ENCODE data around the gene AP3B1. TPM values are rescaled to one million over a fixed set of nuclear protein-coding genes. Genes with fewer than 3 reads are reported as not detected.

The AP3B1 gene
- polyA plus RNA-seq, 1 of the 3 experiments (the other 2 are of a cell fraction) = 18.0 TPM

DNA sequence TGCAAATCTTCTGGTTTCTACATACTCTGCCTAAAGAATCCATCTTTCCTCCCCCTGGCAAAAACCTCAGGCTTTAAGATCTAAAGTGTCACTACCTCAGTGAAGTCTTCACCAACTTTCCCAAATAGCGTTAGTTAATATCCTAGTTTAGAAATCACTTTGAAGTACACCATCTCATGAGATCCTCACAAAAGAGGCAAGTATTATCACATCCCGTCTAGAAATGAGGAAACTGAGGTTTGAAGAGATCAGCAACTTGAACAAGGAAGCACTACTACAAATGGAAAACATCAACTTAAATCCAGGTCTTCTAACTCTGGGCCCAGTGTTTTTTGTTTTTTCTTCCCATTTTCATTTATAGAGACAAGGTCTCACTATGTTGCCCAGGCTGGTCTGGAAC lies 4.6 kb downstream of the AP3B1 start:
- no peaks in the 10 kb centered on the region for H3K9me2 ChIP-seq
- H3K4me1 ChIP-seq (ENCODE audit: control insufficient read depth in 1 of 2, insufficient read depth in 2 of 2, low read depth in 1 of 2, low read length in 1 of 2) = peaks cover 2 to 19% of the 10 kb centered on the region in 2 experiments; a peak in 2 of 4 replicates
- H3K4me2 ChIP-seq = no peak overlapping the region
- H3K27ac ChIP-seq (ENCODE audit: low read depth in 2 of 2, low read length in 1 of 2) = 0 out of 4 replicates have a peak overlapping the region, but pooled peaks of 1 of the 2 experiments have one; percentile 7
- no peak for DNase-seq
- H3K9ac ChIP-seq = no peak overlapping the region
- CTCF ChIA-PET = interaction anchor here (1.5 kb wide), 1 partner anchor 38 kb away, joined by 3 read pairs; no protein-coding TSS in a partner anchor
- H3K4me3 ChIP-seq (ENCODE audit: low read depth in 2 of 2, low read length in 1 of 2) = no peak overlapping the region
- POLR2A ChIA-PET = no interaction called here
- H3F3A ChIP-seq (replicated peaks; ENCODE audit: insufficient read depth) = peaks cover 24% of the 10 kb centered on the region
- H3K27me3 ChIP-seq (ENCODE audit: insufficient read depth) = no peaks in the 10 kb centered on the region
- TF ChIP-seq TEAD4 (IDR thresholded peaks at IDR 0.05; ENCODE audit: borderline replicate concordance, insufficient read depth) (no peak), RXRA (IDR thresholded peaks at IDR 0.05; ENCODE audit: borderline replicate concordance, low read depth) (no peak), ELF1 (IDR thresholded peaks at IDR 0.05) (no peak), FOXJ3 (CRISPR knock-in tag; IDR thresholded peaks at IDR 0.05) (no peak), GABPA (IDR thresholded peaks at IDR 0.05; ENCODE audit: low read depth) (no peak), RAD21 (IDR thresholded peaks at IDR 0.05; ENCODE audit: low read length) (no peak), CHD2 (IDR thresholded peaks at IDR 0.05; ENCODE audit: low read length, partially characterized antibody) (no peak), SIN3A (IDR thresholded peaks at IDR 0.05; ENCODE audit: borderline replicate concordance, low read depth, low read length) (no peak), RCOR1 (IDR thresholded peaks at IDR 0.05; ENCODE audit: low read length) (no peak), YY1 (IDR thresholded peaks at IDR 0.05; ENCODE audit: low read depth) (no peak), MXI1 (IDR thresholded peaks at IDR 0.05; ENCODE audit: low read depth, low read length) (no peak), JUND (IDR thresholded peaks at IDR 0.05) (no peak)
- TF ChIP-seq, protein P1, sequence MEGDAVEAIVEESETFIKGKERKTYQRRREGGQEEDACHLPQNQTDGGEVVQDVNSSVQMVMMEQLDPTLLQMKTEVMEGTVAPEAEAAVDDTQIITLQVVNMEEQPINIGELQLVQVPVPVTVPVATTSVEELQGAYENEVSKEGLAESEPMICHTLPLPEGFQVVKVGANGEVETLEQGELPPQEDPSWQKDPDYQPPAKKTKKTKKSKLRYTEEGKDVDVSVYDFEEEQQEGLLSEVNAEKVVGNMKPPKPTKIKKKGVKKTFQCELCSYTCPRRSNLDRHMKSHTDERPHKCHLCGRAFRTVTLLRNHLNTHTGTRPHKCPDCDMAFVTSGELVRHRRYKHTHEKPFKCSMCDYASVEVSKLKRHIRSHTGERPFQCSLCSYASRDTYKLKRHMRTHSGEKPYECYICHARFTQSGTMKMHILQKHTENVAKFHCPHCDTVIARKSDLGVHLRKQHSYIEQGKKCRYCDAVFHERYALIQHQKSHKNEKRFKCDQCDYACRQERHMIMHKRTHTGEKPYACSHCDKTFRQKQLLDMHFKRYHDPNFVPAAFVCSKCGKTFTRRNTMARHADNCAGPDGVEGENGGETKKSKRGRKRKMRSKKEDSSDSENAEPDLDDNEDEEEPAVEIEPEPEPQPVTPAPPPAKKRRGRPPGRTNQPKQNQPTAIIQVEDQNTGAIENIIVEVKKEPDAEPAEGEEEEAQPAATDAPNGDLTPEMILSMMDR (IDR thresholded peaks at IDR 0.05) = no peak
- H3K79me2 ChIP-seq (ENCODE audit: insufficient read depth) = peaks cover 95% of the 10 kb centered on the region
- WGBS (ENCODE audit: low lambda C conversion rate) = 98% methylated on average over 2 of the region's 2 CpGs
- H2AFZ ChIP-seq (ENCODE audit: low read depth) = no peak overlapping the region
- H3K9me3 ChIP-seq = no peaks in the 10 kb centered on the region
- H3K36me3 ChIP-seq (replicated peaks in 1 of 2; ENCODE audit: control insufficient read depth in 1 of 2, insufficient read depth in 2 of 2, low read length in 1 of 2) = peaks cover 0 to 8% of the 10 kb centered on the region in 2 experiments
- peaks cover 12% of the 10 kb centered on the region for H4K20me1 ChIP-seq (ENCODE audit: insufficient read depth)

DNA sequence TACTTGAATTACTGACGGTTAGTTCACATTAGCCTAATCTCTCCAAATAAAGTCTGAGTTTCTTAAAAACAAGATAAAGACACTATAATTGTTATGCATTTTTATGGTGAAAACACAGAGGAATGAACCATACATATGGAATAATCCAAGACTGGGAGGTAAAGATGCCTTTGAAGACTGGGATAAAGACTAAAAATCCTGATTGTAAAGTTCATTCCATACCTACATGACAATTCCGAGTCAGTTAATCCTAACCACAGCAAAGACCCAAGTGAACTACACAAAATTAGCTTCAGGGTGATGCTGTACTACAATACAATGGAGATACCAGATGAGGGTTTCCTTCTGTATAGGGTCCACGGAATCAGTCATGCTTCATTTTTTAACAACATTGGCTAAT lies 6.3 kb downstream of the AP3B1 start:
- DNase-seq = no peak
- peaks cover 22% of the 10 kb centered on the region for H4K20me1 ChIP-seq (ENCODE audit: insufficient read depth)
- ChIA-PET CTCF (no interaction called here), POLR2A (no interaction called here)
- peak overlapping the region; percentile 39 to 53; a peak in 3 of 4 replicates for H3K27ac ChIP-seq (ENCODE audit: low read depth in 2 of 2, low read length in 1 of 2)
- H3K4me3 ChIP-seq (ENCODE audit: low read depth in 2 of 2, low read length in 1 of 2) = no peak overlapping the region
- peaks cover 2 to 19% of the 10 kb centered on the region in 2 experiments; a peak in 2 of 4 replicates for H3K4me1 ChIP-seq (ENCODE audit: control insufficient read depth in 1 of 2, insufficient read depth in 2 of 2, low read depth in 1 of 2, low read length in 1 of 2)
- TF ChIP-seq JUND (IDR thresholded peaks at IDR 0.05) = no peak
- TF ChIP-seq, protein P1 (IDR thresholded peaks at IDR 0.05) = no peak
- TF ChIP-seq RCOR1 (IDR thresholded peaks at IDR 0.05; ENCODE audit: low read length) = no peak
- TF ChIP-seq MEF2A (IDR thresholded peaks at IDR 0.05; ENCODE audit: borderline replicate concordance, low read depth) = no peak
- TF ChIP-seq RFX5 (IDR thresholded peaks at IDR 0.05; ENCODE audit: low read length) = no peak
- no peak for TF ChIP-seq EZH2phosphoT487 (IDR thresholded peaks at IDR 0.05; ENCODE audit: borderline replicate concordance, low read depth)
- no peak for TF ChIP-seq YY1 (IDR thresholded peaks at IDR 0.05; ENCODE audit: low read depth)
- TF ChIP-seq POLR2AphosphoS5 (IDR thresholded peaks at IDR 0.05; ENCODE audit: low read depth, low read length) = no peak
- no peak for TF ChIP-seq GABPA (IDR thresholded peaks at IDR 0.05; ENCODE audit: low read depth)
- TF ChIP-seq, protein P2, sequence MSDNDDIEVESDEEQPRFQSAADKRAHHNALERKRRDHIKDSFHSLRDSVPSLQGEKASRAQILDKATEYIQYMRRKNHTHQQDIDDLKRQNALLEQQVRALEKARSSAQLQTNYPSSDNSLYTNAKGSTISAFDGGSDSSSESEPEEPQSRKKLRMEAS (IDR thresholded peaks at IDR 0.05; ENCODE audit: low read depth) = no peak
- 92% methylated on average over 3 of the region's 3 CpGs for whole genome bisulfite sequencing (ENCODE audit: low lambda C conversion rate)
- no peaks in the 10 kb centered on the region for H3K9me2 ChIP-seq
- H3F3A ChIP-seq (replicated peaks; ENCODE audit: insufficient read depth) = peaks cover 22% of the 10 kb centered on the region
- H3K9me3 ChIP-seq = no peaks in the 10 kb centered on the region
- H3K9ac ChIP-seq = no peak overlapping the region
- peaks cover 0 to 8% of the 10 kb centered on the region in 2 experiments for H3K36me3 ChIP-seq (replicated peaks in 1 of 2; ENCODE audit: control insufficient read depth in 1 of 2, insufficient read depth in 2 of 2, low read length in 1 of 2)
- no peak overlapping the region for H2AFZ ChIP-seq (ENCODE audit: low read depth)
- H3K27me3 ChIP-seq (ENCODE audit: insufficient read depth) = no peaks in the 10 kb centered on the region
- peak overlapping the region; percentile 1; the same call in 1 of the 2 replicates for H3K4me2 ChIP-seq
- peaks cover 99% of the 10 kb centered on the region for H3K79me2 ChIP-seq (ENCODE audit: insufficient read depth)
